Vagina (tissue), 2 donors: ENCODE data around the gene MGLL.

Experiments used
- POLR2AphosphoS5 ChIP-seq, 2 donors: sonication (generic); formaldehyde crosslinking; IDR thresholded peaks; one replicate each; pipeline ENCODE4 v1.9.0; 2017; ENCODE audit warnings: antibody characterized with exemption in 2 of 2, mild to moderate bottlenecking in 2 of 2, low read depth in 1 of 2; ENCODE audit not compliant: insufficient read depth in 1 of 2
- TF ChIP-seq, protein P1 (sequence below), 3 experiments: fragments of 450-650 bp in 2 of 3; fragments of 200-600 bp in 1 of 3; sonication (generic) in 1 of 3; IDR thresholded peaks; one replicate each; pipeline ENCODE4 v1.5.1; 2017 to 2019; ENCODE audit warnings: antibody characterized with exemption in 3 of 3, mild to moderate bottlenecking in 2 of 3, moderate library complexity in 2 of 3

DNA sequence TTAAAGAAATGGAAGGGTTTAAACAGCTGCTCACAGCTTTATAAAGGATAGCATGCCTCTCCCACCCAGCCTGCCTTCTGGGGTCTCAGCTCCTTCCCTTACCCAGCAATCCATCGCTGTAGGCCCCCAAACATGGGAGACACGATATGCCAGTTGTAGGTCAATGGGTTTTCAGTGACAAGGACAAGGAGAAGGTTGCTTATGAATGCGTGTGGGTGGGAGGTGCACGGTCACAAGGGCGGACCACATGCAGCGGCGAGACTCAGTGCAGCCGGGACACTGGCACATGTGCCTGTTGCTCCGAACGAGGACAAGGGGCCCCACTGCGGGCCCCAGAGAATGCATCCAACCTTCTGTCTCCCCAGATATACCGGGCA is 67.0 kb downstream of the MGLL start:
- TF ChIP-seq, protein P1, sequence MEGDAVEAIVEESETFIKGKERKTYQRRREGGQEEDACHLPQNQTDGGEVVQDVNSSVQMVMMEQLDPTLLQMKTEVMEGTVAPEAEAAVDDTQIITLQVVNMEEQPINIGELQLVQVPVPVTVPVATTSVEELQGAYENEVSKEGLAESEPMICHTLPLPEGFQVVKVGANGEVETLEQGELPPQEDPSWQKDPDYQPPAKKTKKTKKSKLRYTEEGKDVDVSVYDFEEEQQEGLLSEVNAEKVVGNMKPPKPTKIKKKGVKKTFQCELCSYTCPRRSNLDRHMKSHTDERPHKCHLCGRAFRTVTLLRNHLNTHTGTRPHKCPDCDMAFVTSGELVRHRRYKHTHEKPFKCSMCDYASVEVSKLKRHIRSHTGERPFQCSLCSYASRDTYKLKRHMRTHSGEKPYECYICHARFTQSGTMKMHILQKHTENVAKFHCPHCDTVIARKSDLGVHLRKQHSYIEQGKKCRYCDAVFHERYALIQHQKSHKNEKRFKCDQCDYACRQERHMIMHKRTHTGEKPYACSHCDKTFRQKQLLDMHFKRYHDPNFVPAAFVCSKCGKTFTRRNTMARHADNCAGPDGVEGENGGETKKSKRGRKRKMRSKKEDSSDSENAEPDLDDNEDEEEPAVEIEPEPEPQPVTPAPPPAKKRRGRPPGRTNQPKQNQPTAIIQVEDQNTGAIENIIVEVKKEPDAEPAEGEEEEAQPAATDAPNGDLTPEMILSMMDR (IDR thresholded peaks at IDR 0.05), result no peak
- TF ChIP-seq POLR2AphosphoS5 (IDR thresholded peaks at IDR 0.05; ENCODE audit: insufficient read depth in 1 of 2, low read depth in 1 of 2), result no peak
